Central memory CD8-positive, alpha-beta T cell (primary cell): ENCODE measurements around the gene SEC22C.

Experiments
- ATAC-seq: fragments of 150-1000 bp; cut with Tn5 transposase; replicated peaks from 2 replicates; pipeline ENCODE4 v1.10.0; 2022; ENCODE audit warnings: mild to moderate bottlenecking, moderate FRiP score, moderate number of reproducible peaks; ENCODE audit not compliant: poor library complexity, severe bottlenecking; ENCODE audit errors: extremely low read depth
- DNase-seq, 2 donors: peaks; one replicate each; pipeline ENCODE4 v3.0.0; 2021; ENCODE audit warnings: low spot score in 2 of 2
- H3K27ac Mint-ChIP-seq: one replicate; pipeline ENCODE4 v1.8.0; 2022; ENCODE audit warnings: low read depth, mild to moderate bottlenecking, moderate library complexity, mixed read lengths
- H3K27me3 Mint-ChIP-seq: one replicate; pipeline ENCODE4 v1.8.0; 2022; ENCODE audit warnings: mixed read lengths
- H3K36me3 Mint-ChIP-seq: one replicate; pipeline ENCODE4 v1.8.0; 2022; ENCODE audit warnings: mild to moderate bottlenecking, moderate library complexity, mixed read lengths; ENCODE audit not compliant: insufficient read depth
- H3K4me1 Mint-ChIP-seq: one replicate; pipeline ENCODE4 v1.8.0; 2022; ENCODE audit warnings: mixed read lengths
- H3K4me3 Mint-ChIP-seq: one replicate; pipeline ENCODE4 v1.8.0; 2022; ENCODE audit warnings: mild to moderate bottlenecking, moderate library complexity, mixed read lengths
- H3K9me3 Mint-ChIP-seq: one replicate; pipeline ENCODE4 v1.8.0; 2022; ENCODE audit warnings: mixed read lengths

SEC22C gene

DNA sequence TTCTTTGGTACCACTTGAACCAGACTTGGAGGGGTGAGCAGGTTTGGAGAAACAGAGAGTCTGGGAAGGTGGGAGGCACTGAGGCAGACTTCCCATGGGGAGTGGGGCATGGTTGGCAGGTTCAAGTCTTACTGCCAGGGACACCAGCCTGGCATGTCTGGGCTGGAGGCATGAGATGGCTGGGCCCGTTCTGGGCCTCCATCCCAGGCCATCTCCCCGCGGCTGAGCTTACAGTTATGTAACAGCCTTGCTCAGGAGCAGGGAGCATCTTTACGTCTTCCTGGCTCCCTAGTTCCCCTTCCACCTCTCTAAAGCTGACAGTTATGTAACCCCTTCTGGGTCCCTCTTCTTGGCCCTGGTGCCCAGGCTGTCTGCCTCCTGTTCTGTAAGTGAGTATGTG, 66.9 kb downstream of the SEC22C start:
- Mint-ChIP-seq H3K27ac (no peak overlapping the region), H3K4me1 (peaks cover 5% of the 10 kb centered on the region), H3K4me3 (no peak overlapping the region), H3K36me3 (peaks cover 2% of the 10 kb centered on the region), H3K27me3 (no peaks in the 10 kb centered on the region), H3K9me3 (no peaks in the 10 kb centered on the region)
- no peak for DNase-seq
- no peak for ATAC-seq

DNA sequence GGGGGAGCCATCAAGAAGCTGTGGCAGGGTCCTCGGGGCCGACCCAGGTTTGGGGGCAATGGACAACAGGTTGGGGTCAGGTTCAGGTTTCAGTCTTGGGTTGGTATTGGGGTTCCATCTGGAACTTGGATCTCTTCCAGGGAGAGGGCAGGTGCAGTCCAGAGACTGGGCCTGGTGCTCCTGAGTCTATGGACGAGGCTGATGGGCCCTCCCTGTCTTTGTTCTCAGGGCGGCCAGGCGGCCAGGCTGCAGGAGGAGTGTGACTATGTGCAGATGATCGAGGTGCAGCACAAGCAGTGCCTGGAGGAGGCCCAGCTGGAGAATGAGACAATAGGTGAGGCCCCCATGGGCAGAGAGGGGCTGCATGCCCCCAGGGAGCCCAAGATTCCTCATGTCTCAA, 68.2 kb downstream of the SEC22C start:
- peaks cover 5% of the 10 kb centered on the region for H3K4me1 Mint-ChIP-seq
- no peaks in the 10 kb centered on the region for H3K36me3 Mint-ChIP-seq
- DNase-seq, result no peak
- H3K9me3 Mint-ChIP-seq, result no peaks in the 10 kb centered on the region
- no peak for ATAC-seq
- H3K4me3 Mint-ChIP-seq, result no peak overlapping the region
- H3K27me3 Mint-ChIP-seq, result no peaks in the 10 kb centered on the region
- no peak overlapping the region for H3K27ac Mint-ChIP-seq

DNA sequence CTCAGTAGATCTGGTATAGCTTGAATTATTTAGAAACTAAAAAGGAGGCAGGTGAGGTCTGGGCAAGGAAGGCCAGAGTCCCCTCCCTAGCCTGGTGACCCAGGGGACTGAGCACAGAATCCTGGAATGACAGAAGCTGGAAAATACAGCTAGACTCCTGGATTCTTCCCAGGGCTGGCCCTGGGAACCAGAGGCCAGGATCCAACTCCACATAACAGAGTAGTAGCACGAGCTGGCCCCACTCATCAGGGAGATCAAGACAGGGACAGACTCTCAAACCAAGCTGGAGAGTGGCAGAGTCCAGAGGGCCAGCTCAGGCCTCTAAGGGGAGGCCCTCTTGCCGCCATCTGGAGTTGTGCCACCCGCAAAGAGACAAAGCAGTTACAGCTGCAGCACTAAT, 68.6 kb downstream of the SEC22C start:
- Mint-ChIP-seq H3K36me3 (no peaks in the 10 kb centered on the region), H3K9me3 (no peaks in the 10 kb centered on the region), H3K27ac (no peak overlapping the region), H3K4me1 (peaks cover 6% of the 10 kb centered on the region), H3K27me3 (no peaks in the 10 kb centered on the region), H3K4me3 (no peak overlapping the region)
- no peak for ATAC-seq
- DNase-seq, result no peak

DNA sequence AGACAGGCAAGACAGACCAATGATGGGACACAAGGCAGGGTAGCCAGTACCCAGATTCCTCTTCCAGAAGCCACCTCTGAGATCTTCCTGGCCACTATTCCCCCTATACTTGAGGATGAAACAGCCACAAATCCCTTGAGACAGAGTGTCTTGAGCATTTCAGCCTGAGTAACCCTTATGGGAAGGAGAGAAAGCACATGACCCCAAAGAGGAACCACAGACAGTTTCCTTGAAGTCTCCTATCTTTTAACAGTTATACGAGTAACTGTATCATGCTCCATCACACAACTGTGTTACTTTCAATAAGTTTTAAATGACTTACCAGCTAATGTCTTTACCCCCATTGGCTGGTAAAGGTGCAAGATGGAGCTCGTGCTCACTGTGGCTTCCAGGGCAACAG, 70.0 kb downstream of the SEC22C start:
- peaks cover 2% of the 10 kb centered on the region for H3K36me3 Mint-ChIP-seq
- ATAC-seq, result no peak
- H3K27ac Mint-ChIP-seq, result no peak overlapping the region
- H3K4me1 Mint-ChIP-seq, result peaks cover 6% of the 10 kb centered on the region
- H3K27me3 Mint-ChIP-seq, result no peaks in the 10 kb centered on the region
- no peak overlapping the region for H3K4me3 Mint-ChIP-seq
- no peak for DNase-seq
- no peaks in the 10 kb centered on the region for H3K9me3 Mint-ChIP-seq

DNA sequence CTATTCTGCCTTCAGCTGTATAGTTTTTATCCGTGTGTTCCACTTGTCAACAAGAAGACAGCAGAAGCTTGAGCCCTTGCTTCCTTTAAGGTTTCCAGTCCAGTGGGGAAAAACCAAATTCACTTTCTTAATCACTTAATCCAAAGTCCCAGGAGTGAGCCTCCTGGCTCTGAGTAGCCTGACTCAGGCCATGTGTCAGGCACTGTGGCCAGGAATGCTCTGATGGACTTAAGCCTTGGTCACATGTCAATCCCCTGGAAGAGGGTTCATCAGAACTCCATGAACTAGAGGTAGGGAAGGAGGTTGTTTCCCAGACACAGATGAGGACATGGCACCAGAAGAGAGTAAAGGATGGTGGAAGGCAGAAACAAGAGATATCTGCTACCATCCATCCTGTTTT, 70.6 kb downstream of the SEC22C start:
- DNase-seq, result no peak
- H3K4me1 Mint-ChIP-seq, result peaks cover 6% of the 10 kb centered on the region
- no peaks in the 10 kb centered on the region for H3K9me3 Mint-ChIP-seq
- peaks cover 2% of the 10 kb centered on the region for H3K36me3 Mint-ChIP-seq
- no peaks in the 10 kb centered on the region for H3K27me3 Mint-ChIP-seq
- no peak overlapping the region for H3K4me3 Mint-ChIP-seq
- no peak for ATAC-seq
- no peak overlapping the region for H3K27ac Mint-ChIP-seq

DNA sequence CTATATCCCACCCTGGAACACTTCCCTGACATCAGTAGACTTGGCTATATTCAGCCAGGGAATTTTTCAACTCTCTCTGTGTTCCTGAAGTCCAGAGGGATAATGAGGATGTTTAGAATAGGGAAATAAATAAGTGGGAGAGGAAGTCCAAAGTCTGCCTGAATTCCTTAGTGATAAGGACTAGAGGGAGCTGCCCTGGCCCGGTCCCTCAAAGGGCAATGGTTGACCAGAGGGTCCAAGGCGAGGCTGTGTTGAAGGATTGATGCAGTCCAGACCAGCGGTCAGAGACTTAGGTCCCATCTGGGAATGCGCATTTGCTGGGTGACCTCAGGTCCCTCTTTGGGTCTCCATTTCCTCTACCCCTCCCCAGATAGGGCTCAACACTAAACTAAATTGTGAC, 71.4 kb downstream of the SEC22C start:
- Mint-ChIP-seq H3K9me3 (no peaks in the 10 kb centered on the region), H3K27ac (no peak overlapping the region), H3K4me3 (no peak overlapping the region), H3K4me1 (peaks cover 6% of the 10 kb centered on the region), H3K36me3 (peaks cover 2% of the 10 kb centered on the region), H3K27me3 (no peaks in the 10 kb centered on the region)
- ATAC-seq, result no peak
- DNase-seq, result no peak

DNA sequence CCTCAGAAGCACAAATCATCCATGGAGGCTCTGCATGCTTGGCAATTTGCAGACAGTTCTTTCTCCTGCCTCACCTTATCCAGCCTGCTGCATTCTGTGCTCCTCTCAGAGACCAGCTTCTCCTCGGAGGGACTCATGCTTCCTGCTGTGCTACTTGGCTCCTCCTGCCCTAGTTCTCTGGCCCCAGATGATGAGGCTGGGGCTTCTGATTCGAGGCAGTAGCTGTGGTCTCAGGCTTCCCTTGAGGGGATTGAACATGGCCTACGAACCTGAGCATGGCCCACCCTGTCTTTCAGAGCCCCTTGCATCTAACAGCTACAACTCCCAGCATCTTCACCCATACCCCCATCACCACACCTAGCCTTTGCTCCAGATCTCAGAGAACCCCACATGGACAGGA, 72.7 kb downstream of the SEC22C start:
- H3K36me3 Mint-ChIP-seq, result peaks cover 2% of the 10 kb centered on the region
- no peak for DNase-seq

DNA sequence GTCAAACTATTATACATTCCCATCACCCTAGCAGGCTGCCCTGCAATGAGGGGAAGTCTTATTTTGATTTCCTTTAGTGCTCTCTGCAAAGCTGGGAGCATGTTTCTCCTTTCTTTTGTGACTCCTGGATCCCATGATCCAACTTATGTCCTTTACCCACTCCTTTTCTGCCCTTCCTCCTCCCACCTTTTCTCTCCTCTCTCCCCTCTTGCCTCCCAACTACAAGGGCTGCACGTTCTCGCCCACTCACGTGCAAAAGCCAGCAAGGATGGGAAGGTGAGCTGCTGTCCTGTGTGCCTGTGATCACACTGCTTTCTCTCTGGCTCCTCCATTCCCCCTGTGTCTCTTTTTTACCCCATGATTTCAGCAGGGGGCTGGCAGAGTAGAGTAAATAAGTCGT, 73.2 kb downstream of the SEC22C start:
- no peaks in the 10 kb centered on the region for H3K9me3 Mint-ChIP-seq
- no peak overlapping the region for H3K4me3 Mint-ChIP-seq
- no peak for DNase-seq
- H3K4me1 Mint-ChIP-seq, result peaks cover 6% of the 10 kb centered on the region
- ATAC-seq, result no peak
- H3K36me3 Mint-ChIP-seq, result peaks cover 2% of the 10 kb centered on the region
- H3K27ac Mint-ChIP-seq, result peak overlapping the region; percentile 24
- H3K27me3 Mint-ChIP-seq, result no peaks in the 10 kb centered on the region

More for the DNA sequence above, 72.7 kb downstream of the SEC22C start:
- ATAC-seq, result no peak
- Mint-ChIP-seq H3K27me3 (no peaks in the 10 kb centered on the region), H3K9me3 (no peaks in the 10 kb centered on the region), H3K27ac (peak overlapping the region; percentile 24), H3K4me1 (peaks cover 6% of the 10 kb centered on the region), H3K4me3 (no peak overlapping the region)

DNA sequence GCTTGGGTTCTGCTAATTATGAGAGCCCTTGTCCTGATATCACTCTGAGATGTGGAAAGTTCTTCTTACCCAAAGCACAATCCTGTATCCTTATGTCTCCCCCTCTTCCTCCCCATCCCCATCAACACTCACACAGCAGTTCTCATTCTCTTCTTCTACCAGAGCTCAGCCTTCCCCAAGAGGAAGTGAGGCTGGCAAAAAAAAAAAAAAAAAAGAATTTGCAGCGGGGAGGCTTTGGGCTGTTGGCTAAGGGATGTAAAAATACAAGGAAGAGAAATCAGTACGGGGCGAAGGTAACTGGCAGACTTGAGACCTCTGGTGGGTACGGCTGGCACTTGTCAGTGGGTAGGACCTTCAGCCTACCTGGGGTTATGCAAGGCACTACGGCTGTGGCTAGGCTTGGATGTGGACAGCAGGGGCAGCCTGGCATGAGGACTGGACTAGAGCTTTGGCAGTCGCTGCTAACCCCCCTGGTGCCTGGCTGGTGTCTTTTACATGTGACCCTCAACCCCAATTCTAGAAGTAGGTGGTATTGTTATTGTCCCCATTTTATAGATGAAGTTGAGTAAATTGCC, 73.9 kb downstream of the SEC22C start:
- no peak overlapping the region for H3K4me3 Mint-ChIP-seq
- ATAC-seq (no peak), DNase-seq (no peak)
- H3K4me1 Mint-ChIP-seq, result peaks cover 11% of the 10 kb centered on the region
- peaks cover 5% of the 10 kb centered on the region for H3K36me3 Mint-ChIP-seq
- H3K27ac Mint-ChIP-seq, result no peak overlapping the region
- no peaks in the 10 kb centered on the region for H3K9me3 Mint-ChIP-seq
- H3K27me3 Mint-ChIP-seq, result no peaks in the 10 kb centered on the region

DNA sequence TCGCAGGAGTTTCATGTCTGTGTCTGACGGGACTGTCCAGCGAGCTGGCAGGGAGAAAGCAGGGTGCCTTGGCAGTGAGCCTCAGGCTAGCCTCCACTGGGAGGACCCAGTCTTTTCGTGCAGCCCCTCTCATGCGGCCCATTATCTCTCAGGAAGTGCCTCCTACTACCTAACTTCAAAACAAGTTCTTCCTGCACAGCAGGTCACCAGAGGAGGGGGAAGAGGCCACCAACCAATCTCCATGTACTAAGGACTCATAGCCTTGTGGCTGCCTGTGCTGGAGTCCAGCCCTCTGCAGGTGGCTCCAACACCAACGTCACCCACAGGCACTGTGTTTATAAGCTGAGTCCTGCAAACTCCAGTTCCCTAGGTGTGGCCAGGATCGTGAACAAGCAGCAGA, 74.5 kb downstream of the SEC22C start:
- Mint-ChIP-seq H3K27me3 (peaks cover under 1% of the 10 kb centered on the region), H3K27ac (no peak overlapping the region), H3K9me3 (no peaks in the 10 kb centered on the region)

DNA sequence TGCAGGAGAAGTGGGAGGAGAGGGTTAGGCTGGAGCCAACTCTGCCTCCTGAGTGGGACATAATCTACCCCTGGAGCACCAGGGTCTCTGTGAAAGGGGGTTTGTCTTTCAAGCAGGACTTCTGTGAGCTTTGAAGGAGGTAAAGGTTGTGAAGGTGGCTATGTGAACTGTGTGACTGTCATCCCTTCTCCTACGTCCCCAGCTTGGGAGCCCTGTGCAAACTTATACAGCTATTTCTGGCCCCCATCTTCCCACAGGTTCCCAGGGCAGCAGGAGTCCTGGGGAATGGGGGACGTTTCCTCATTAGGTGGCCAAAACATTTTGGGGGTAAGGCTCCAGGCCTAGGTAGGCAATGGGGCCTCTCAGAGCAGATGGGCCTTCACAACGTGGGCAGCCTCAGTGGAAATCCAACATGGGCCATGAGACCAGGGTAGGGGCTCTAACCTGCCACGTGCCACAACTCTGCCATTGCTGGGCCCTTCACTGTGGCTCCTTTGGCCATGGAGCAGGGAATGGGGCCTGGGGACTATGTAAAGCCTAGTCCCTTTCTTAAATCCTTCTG, 75.8 kb downstream of the SEC22C start:
- Mint-ChIP-seq H3K36me3 (peaks cover 10% of the 10 kb centered on the region), H3K4me3 (no peak overlapping the region), H3K27ac (no peak overlapping the region), H3K4me1 (peaks cover 25% of the 10 kb centered on the region), H3K27me3 (peaks cover 14% of the 10 kb centered on the region), H3K9me3 (no peaks in the 10 kb centered on the region)
- no peak for DNase-seq
- ATAC-seq, result no peak

More for the DNA sequence above, 74.5 kb downstream of the SEC22C start:
- H3K36me3 Mint-ChIP-seq, result peaks cover 5% of the 10 kb centered on the region
- ATAC-seq, result no peak
- no peak overlapping the region for H3K4me3 Mint-ChIP-seq
- no peak for DNase-seq
- peaks cover 13% of the 10 kb centered on the region for H3K4me1 Mint-ChIP-seq

DNA sequence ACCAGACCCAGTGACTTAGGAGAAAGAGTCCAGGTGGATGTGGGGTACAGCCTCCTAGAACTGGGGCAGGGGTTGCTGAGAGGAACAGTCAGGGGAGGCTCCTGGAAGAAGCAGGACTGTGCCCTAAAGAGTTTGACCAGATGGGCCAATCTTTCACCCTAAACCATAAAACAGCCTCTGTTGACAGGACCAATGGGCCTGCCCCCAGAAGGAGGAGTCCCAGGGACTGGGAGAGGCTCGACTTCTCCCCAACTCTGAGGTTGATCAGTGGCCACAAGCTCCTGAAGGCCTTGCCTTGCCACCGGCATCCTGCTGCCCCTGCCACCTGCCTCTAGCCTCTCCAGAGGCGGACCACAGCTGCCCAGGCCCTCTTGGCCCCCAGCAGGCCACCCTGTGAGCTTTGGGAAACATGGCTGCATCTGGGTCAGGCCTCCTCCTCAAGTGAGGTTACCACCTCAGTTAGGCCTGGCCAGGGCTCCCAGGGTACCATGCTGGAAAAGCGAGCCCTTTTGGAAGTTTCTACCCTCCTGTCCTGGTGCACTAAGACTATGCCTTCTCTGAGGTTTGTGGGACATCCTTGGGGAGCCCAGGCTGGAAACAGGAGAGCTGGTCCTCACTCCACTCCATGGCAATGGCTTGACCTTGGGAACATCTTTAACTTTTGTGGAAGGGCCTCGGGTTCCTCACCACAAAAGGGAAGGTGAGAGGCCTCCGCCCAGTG, 76.5 kb downstream of the SEC22C start:
- ATAC-seq (no peak), DNase-seq (no peak)
- no peak overlapping the region for H3K4me3 Mint-ChIP-seq
- no peaks in the 10 kb centered on the region for H3K9me3 Mint-ChIP-seq
- H3K36me3 Mint-ChIP-seq, result peaks cover 10% of the 10 kb centered on the region
- H3K4me1 Mint-ChIP-seq, result peaks cover 32% of the 10 kb centered on the region
- H3K27me3 Mint-ChIP-seq, result peaks cover 21% of the 10 kb centered on the region
- no peak overlapping the region for H3K27ac Mint-ChIP-seq
